Calu3 (cell line): ENCODE measurements around the gene UNC5C. TPM values are rescaled to one million over a fixed set of nuclear protein-coding genes. Genes with fewer than 3 reads are reported as not detected.

ENCODE experiments used
- Bru-seq: library from RNA; stranded (reverse); fragments of 400-500 nt; gene quantifications from one replicate; lab custom pipeline; 2021; lab: Mats Ljungman, UMichigan
- BruChase-seq, 2 experiments: library from RNA; stranded (reverse); fragments of 400-500 nt; gene quantifications; one replicate each; lab custom pipeline; 2021; lab: Mats Ljungman, UMichigan
- BruUV-seq: library from RNA; stranded (reverse); fragments of 400-500 nt; replicated peaks from 2 replicates; lab custom pipeline; 2021; lab: Mats Ljungman, UMichigan
- CTCF ChIA-PET: fragments of 300-600 bp; sonication (Branson Sonifier 250); formaldehyde crosslinking; loops from one replicate; lab custom pipeline; 2022; ENCODE audit warnings: antibody characterized with exemption; lab: Charles Lee
- DNase-seq: peaks from one replicate; pipeline ENCODE4 v3.0.0; 2022
- H3K27ac Mint-ChIP-seq: one replicate; pipeline ENCODE4 v1.8.0; 2022; ENCODE audit warnings: mixed read lengths; ENCODE audit not compliant: unreplicated experiment
- H3K27me3 Mint-ChIP-seq: one replicate; pipeline ENCODE4 v1.8.0; 2022; ENCODE audit warnings: mixed read lengths; ENCODE audit not compliant: unreplicated experiment
- H3K36me3 Mint-ChIP-seq: one replicate; pipeline ENCODE4 v1.8.0; 2022; ENCODE audit warnings: mild to moderate bottlenecking, moderate library complexity, mixed read lengths; ENCODE audit not compliant: insufficient read depth, unreplicated experiment
- H3K4me1 Mint-ChIP-seq: one replicate; pipeline ENCODE4 v1.8.0; 2022; ENCODE audit warnings: mild to moderate bottlenecking, low read depth, mixed read lengths; ENCODE audit not compliant: unreplicated experiment
- H3K4me3 Mint-ChIP-seq: one replicate; pipeline ENCODE4 v1.8.0; 2022; ENCODE audit warnings: mild to moderate bottlenecking, low read depth, moderate library complexity, mixed read lengths; ENCODE audit not compliant: unreplicated experiment
- H3K9me3 Mint-ChIP-seq: one replicate; pipeline ENCODE4 v1.8.0; 2022; ENCODE audit warnings: low read depth, mixed read lengths; ENCODE audit not compliant: unreplicated experiment
- intact Hi-C: fragments of 100-400 bp; cut with micrococcal nuclease; formaldehyde crosslinking; loops from one replicate; pipeline ENCODE4 v1.10.0; 2022; ENCODE audit not compliant: unreplicated experiment
- long read RNA-seq: library from polyadenylated mRNA; stranded (forward); transcript quantifications from one replicate; pipeline ENCODE4 v2.0.0, GENCODE V29; 2022
- total RNA-seq: library from RNA; stranded (reverse); gene quantifications from 2 replicates; pipeline ENCODE4 v1.2.3, GENCODE V29; 2022
- TF ChIP-seq, protein P1 (sequence below): fragments of 200-600 bp; IDR thresholded peaks from one replicate; pipeline ENCODE4 v1.8.0; 2022; ENCODE audit warnings: antibody characterized with exemption; ENCODE audit not compliant: unreplicated experiment

Gene UNC5C
- not detected in 2 replicates for total RNA-seq
- percentile 1 among the genes with signal in this experiment for Bru-seq, nascent RNA
- percentile 2 among the genes with signal in this experiment for BruChase-seq, experiment 1, labeled RNA remaining after a 6-hour chase
- percentile 4 among the genes with signal in this experiment for BruChase-seq, experiment 2, labeled RNA remaining after a 2-hour chase
- long read RNA-seq, result 0 reads

DNA sequence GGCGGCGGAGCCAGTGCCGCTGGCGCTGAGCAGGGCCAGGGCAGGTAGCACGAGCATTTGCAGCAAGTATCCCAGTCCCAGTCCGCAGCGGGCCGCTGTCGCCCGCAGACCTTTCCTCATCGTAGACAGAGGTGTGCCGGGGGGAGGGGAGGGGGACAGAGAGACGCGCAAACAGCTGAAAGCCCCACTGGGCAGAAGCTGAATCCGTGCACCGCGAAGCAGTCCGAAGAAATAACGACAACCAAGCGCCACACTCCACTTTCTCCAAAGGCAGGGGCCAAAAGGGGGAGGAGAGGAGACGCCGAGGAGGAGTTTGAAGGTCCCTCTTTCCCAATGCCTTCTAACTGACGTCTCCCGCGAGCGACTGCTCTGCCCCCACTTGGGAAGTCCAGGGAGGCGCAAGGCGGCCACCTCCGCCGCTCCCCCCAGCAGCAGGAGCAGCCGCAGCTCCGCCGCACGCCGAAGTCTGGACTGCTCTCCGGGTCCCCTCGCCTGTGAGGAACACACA, at the start of gene UNC5C:
Gene UNC5C, minus strand, starts transcription at position 236 of the 508 bp plus-strand sequence.
- Mint-ChIP-seq H3K4me3 (peak within 1 kb of the TSS; percentile 91), H3K27me3 (peaks cover 16% of the 10 kb centered on the region), H3K4me1 (peaks cover 7% of the 10 kb centered on the region), H3K9me3 (no peaks in the 10 kb centered on the region), H3K27ac (no peak within 1 kb of the TSS), H3K36me3 (peaks cover 6% of the 10 kb centered on the region)
- TF ChIP-seq, protein P1, sequence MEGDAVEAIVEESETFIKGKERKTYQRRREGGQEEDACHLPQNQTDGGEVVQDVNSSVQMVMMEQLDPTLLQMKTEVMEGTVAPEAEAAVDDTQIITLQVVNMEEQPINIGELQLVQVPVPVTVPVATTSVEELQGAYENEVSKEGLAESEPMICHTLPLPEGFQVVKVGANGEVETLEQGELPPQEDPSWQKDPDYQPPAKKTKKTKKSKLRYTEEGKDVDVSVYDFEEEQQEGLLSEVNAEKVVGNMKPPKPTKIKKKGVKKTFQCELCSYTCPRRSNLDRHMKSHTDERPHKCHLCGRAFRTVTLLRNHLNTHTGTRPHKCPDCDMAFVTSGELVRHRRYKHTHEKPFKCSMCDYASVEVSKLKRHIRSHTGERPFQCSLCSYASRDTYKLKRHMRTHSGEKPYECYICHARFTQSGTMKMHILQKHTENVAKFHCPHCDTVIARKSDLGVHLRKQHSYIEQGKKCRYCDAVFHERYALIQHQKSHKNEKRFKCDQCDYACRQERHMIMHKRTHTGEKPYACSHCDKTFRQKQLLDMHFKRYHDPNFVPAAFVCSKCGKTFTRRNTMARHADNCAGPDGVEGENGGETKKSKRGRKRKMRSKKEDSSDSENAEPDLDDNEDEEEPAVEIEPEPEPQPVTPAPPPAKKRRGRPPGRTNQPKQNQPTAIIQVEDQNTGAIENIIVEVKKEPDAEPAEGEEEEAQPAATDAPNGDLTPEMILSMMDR, result no peak
- BruUV-seq, result no TSS peak
- intact Hi-C loops, result no loop called here
- DNase-seq, result peak; percentile 7
- CTCF ChIA-PET, result no interaction called here

GRCh38 chr4:95596676-95597075, 47.9 kb upstream of the UNC5C start:
- Mint-ChIP-seq H3K9me3 (no peaks in the 10 kb centered on the region), H3K27me3 (no peaks in the 10 kb centered on the region), H3K4me3 (no peak overlapping the region), H3K36me3 (no peaks in the 10 kb centered on the region), H3K27ac (no peak overlapping the region), H3K4me1 (no peaks in the 10 kb centered on the region)
- CTCF ChIA-PET, result no interaction called here
- BruUV-seq, result no TSS peak
- no peak for DNase-seq
- TF ChIP-seq, protein P1, result no peak
- intact Hi-C loops, result no loop called here

DNA sequence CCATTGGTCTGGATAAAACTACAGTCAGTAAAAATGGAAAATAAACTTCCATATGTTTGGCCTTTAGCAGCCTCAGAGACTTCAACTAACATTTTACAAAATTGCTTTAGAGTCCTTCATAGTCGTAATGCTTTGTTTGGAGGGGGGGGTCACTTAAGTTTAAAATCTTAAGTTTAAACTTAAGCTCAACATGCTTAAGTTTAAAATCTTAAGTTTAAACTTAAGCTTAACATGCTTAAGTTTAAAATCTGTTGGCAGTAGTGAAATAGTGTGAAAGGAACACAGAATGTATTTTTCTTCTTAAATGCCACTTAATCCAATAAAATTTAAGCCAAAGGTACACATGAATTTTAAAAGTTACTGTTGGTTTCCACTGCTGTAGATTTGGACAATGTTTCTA, 45.9 kb upstream of the UNC5C start:
- H3K9me3 Mint-ChIP-seq, result no peaks in the 10 kb centered on the region
- intact Hi-C loops, result no loop called here
- H3K36me3 Mint-ChIP-seq, result no peaks in the 10 kb centered on the region
- no peak overlapping the region for H3K4me3 Mint-ChIP-seq
- TF ChIP-seq, protein P1, result no peak
- no peaks in the 10 kb centered on the region for H3K4me1 Mint-ChIP-seq
- H3K27me3 Mint-ChIP-seq, result no peaks in the 10 kb centered on the region
- DNase-seq, result no peak
- CTCF ChIA-PET, result no interaction called here
- H3K27ac Mint-ChIP-seq, result no peak overlapping the region
- no TSS peak for BruUV-seq

- intact Hi-C loops, result no loop called here
- DNase-seq, result no peak
- no peak overlapping the region for H3K27ac Mint-ChIP-seq
- BruUV-seq, result no TSS peak
- no peaks in the 10 kb centered on the region for H3K4me1 Mint-ChIP-seq
- H3K36me3 Mint-ChIP-seq, result no peaks in the 10 kb centered on the region
- H3K27me3 Mint-ChIP-seq, result no peaks in the 10 kb centered on the region
- CTCF ChIA-PET, result no interaction called here
- TF ChIP-seq, protein P1, result no peak
- no peaks in the 10 kb centered on the region for H3K9me3 Mint-ChIP-seq
- H3K4me3 Mint-ChIP-seq, result no peak overlapping the region
Observed at GRCh38 chr4:95594013-95594412, 45.2 kb upstream of the UNC5C start.
